H1 (cell line): Measurements from ENCODE around the gene CENPP. TPM values are rescaled to one million over a fixed set of nuclear protein-coding genes. Genes with fewer than 3 reads are reported as not detected.

Experiments used
- CTCF ChIA-PET: fragments of 300-600 bp; sonication (Branson Sonifier 250); formaldehyde crosslinking; loops from one replicate; lab custom pipeline; 2021; ENCODE audit not compliant: partially characterized antibody; lab: Charles Lee
- POLR2A ChIA-PET: fragments of 300-600 bp; sonication (Branson Sonifier 250); formaldehyde crosslinking; loops from one replicate; lab custom pipeline; 2021; ENCODE audit warnings: inconsistent platforms; ENCODE audit not compliant: partially characterized antibody; lab: Charles Lee
- DNase-seq, 2 experiments: peaks; one replicate each; pipeline versions ENCODE4 v3.0.0 to v3.0.0-alpha.2; 2010 to 2022; ENCODE audit warnings: low spot score in 2 of 2, low read depth in 1 of 2, mixed read lengths in 1 of 2
- FAIRE-seq: peaks from 2 replicates; lab custom pipeline; 2011; peaks lifted over from hg19 to GRCh38; lab: Jason Lieb, UNC
- H2AFZ ChIP-seq: 2 replicates; pipeline ENCODE4 v1.8.1; 2012; ENCODE audit warnings: low read length, inconsistent platforms
- H2AK5ac ChIP-seq: 2 replicates; pipeline ENCODE4 v1.6.1; 2013; ENCODE audit warnings: low read depth, low read length
- H2BK120ac ChIP-seq: replicated peaks from 2 replicates; pipeline ENCODE3; 2013; ENCODE audit warnings: low read depth, low read length, inconsistent platforms
- H2BK12ac ChIP-seq: 2 replicates; pipeline ENCODE4 v1.6.1; 2013; ENCODE audit warnings: low read depth, low read length
- H2BK15ac ChIP-seq: 2 replicates; pipeline ENCODE4 v1.6.1; 2013; ENCODE audit warnings: low read length
- H2BK20ac ChIP-seq: 2 replicates; pipeline ENCODE4 v1.6.1; 2013; ENCODE audit warnings: low read length
- H2BK5ac ChIP-seq: 2 replicates; pipeline ENCODE4 v1.6.1; 2013; ENCODE audit warnings: low read depth, low read length
- H3K14ac ChIP-seq: 2 replicates; pipeline ENCODE4 v1.6.1; 2013; ENCODE audit warnings: inconsistent platforms; ENCODE audit not compliant: insufficient read length
- H3K18ac ChIP-seq: 2 replicates; pipeline ENCODE4 v1.6.1; 2013; ENCODE audit warnings: low read length; ENCODE audit errors: extremely low read depth
- H3K23ac ChIP-seq: 2 replicates; pipeline ENCODE4 v1.6.1; 2013; ENCODE audit warnings: inconsistent platforms; ENCODE audit not compliant: insufficient read length
- H3K23me2 ChIP-seq: 2 replicates; pipeline ENCODE4 v1.6.1; 2013; ENCODE audit warnings: low read depth, low read length
- H3K27ac ChIP-seq: 2 replicates; pipeline ENCODE4 v1.6.1; 2011; ENCODE audit warnings: low read depth, low read length, inconsistent platforms
- H3K27me3 ChIP-seq, 4 experiments: replicated peaks in 1 of 4; 1 replicate in 1 of 4; 2 replicates in 3 of 4; pipeline versions ENCODE4 v1.6.1 to v1.8.1; 2011 to 2013; ENCODE audit warnings: low read length in 3 of 4, mild to moderate bottlenecking in 3 of 4, inconsistent platforms in 2 of 4, mixed read lengths in 2 of 4, moderate library complexity in 1 of 4; ENCODE audit not compliant: control insufficient read depth in 3 of 4, insufficient read depth in 3 of 4; ENCODE audit errors: extremely low read depth in 1 of 4
- H3K36me3 ChIP-seq, 4 experiments: 2 replicates each; pipeline versions ENCODE4 v1.6.1 to v1.8.1; 2011 to 2013; ENCODE audit warnings: mild to moderate bottlenecking in 4 of 4, low read length in 3 of 4, moderate library complexity in 2 of 4, control low read depth in 1 of 4, inconsistent platforms in 1 of 4; ENCODE audit not compliant: insufficient read depth in 4 of 4, control insufficient read depth in 2 of 4
- H3K4ac ChIP-seq: replicated peaks from 2 replicates; pipeline ENCODE3; 2013; ENCODE audit warnings: low read length, low read depth, mixed read lengths, inconsistent platforms; ENCODE audit not compliant: insufficient read length
- H3K4me1 ChIP-seq, 4 experiments: replicated peaks in 1 of 4; 1 replicate in 1 of 4; 2 replicates in 3 of 4; pipeline versions ENCODE4 v1.6.1 to v1.8.1; 2011 to 2013; ENCODE audit warnings: low read length in 3 of 4, inconsistent platforms in 2 of 4, mixed read lengths in 1 of 4; ENCODE audit not compliant: insufficient read depth in 4 of 4, control insufficient read depth in 3 of 4
- H3K4me2 ChIP-seq, 2 experiments: 2 replicates each; pipeline versions ENCODE4 v1.6.1 to v1.8.1; 2011 to 2013; ENCODE audit warnings: low read depth in 2 of 2, low read length in 2 of 2, control low read depth in 1 of 2, inconsistent platforms in 1 of 2, mild to moderate bottlenecking in 1 of 2; ENCODE audit not compliant: insufficient read depth in 1 of 2
- H3K4me3 ChIP-seq, 4 experiments: fragments of 200-600, 300-600 bp in 1 of 4; sonication (generic), shearing (Covaris generic), sonication (Bioruptor Twin) in 1 of 4; 2 replicates each; pipeline versions ENCODE4 v1.5.1 to v1.8.1; 2011 to 2016; ENCODE audit warnings: low read length in 4 of 4, low read depth in 3 of 4, control low read depth in 2 of 4, inconsistent platforms in 2 of 4, mild to moderate bottlenecking in 2 of 4, mixed read lengths in 1 of 4, moderate library complexity in 1 of 4; ENCODE audit not compliant: insufficient read depth in 2 of 4; ENCODE audit errors: extremely low read depth in 1 of 4
- H3K56ac ChIP-seq: replicated peaks from 2 replicates; pipeline ENCODE3; 2013; ENCODE audit warnings: low read depth, mild to moderate bottlenecking, mixed read lengths, low read length, inconsistent platforms; ENCODE audit not compliant: insufficient read length
- H3K79me1 ChIP-seq: 2 replicates; pipeline ENCODE4 v1.6.1; 2013; ENCODE audit warnings: low read depth, low read length, control low read depth
- H3K79me2 ChIP-seq, 2 experiments: 2 replicates each; pipeline versions ENCODE4 v1.6.1 to v1.8.1; 2012 to 2013; ENCODE audit warnings: low read length in 2 of 2, mild to moderate bottlenecking in 2 of 2, inconsistent platforms in 1 of 2; ENCODE audit not compliant: insufficient read depth in 2 of 2, control insufficient read depth in 1 of 2
- H3K9ac ChIP-seq, 4 experiments: replicated peaks in 1 of 4; 1 replicate in 1 of 4; 2 replicates in 3 of 4; pipeline versions ENCODE4 v1.6.1 to v1.8.1; 2011 to 2013; ENCODE audit warnings: low read depth in 3 of 4, low read length in 3 of 4, control low read depth in 2 of 4, mild to moderate bottlenecking in 2 of 4, moderate library complexity in 2 of 4, inconsistent platforms in 1 of 4; ENCODE audit errors: extremely low read depth in 1 of 4
- H3K9me3 ChIP-seq, 2 experiments: 2 replicates each; pipeline versions ENCODE4 v1.6.1 to v1.8.1; 2012 to 2013; ENCODE audit warnings: mild to moderate bottlenecking in 2 of 2, moderate library complexity in 2 of 2, control low read depth in 1 of 2, inconsistent platforms in 1 of 2, low read depth in 1 of 2, low read length in 1 of 2, mixed read lengths in 1 of 2; ENCODE audit not compliant: insufficient read depth in 2 of 2
- H4K20me1 ChIP-seq, 2 experiments: replicated peaks in 1 of 2; 2 replicates each; pipeline versions ENCODE3 to v1.8.1; 2011 to 2013; ENCODE audit warnings: inconsistent platforms in 2 of 2, low read length in 2 of 2, mild to moderate bottlenecking in 1 of 2; ENCODE audit not compliant: insufficient read depth in 2 of 2, control insufficient read depth in 1 of 2
- H4K5ac ChIP-seq: 2 replicates; pipeline ENCODE4 v1.6.1; 2013; ENCODE audit warnings: low read length, low read depth, mixed read lengths, inconsistent platforms; ENCODE audit not compliant: insufficient read length
- H4K8ac ChIP-seq: 2 replicates; pipeline ENCODE4 v1.8.0; 2013; ENCODE audit warnings: mild to moderate bottlenecking, moderate library complexity, low read length, inconsistent platforms; ENCODE audit not compliant: insufficient read depth; ENCODE audit errors: extremely low read depth
- H4K91ac ChIP-seq: replicated peaks from 2 replicates; pipeline ENCODE3; 2013; ENCODE audit warnings: low read length, mixed read lengths, inconsistent platforms; ENCODE audit not compliant: insufficient read length
- ATF2 ChIP-seq: IDR thresholded peaks from 2 replicates; pipeline ENCODE4 v1.6.1; 2012; ENCODE audit warnings: low read length, inconsistent platforms
- CTCF ChIP-seq, 3 experiments: IDR thresholded peaks; 1 replicate in 2 of 3; 2 replicates in 1 of 3; pipeline versions ENCODE4 v1.5.1 to v1.6.1; 2011; ENCODE audit warnings: low read length in 3 of 3, mild to moderate bottlenecking in 3 of 3, inconsistent platforms in 2 of 3, low read depth in 1 of 3, moderate library complexity in 1 of 3; ENCODE audit not compliant: insufficient read depth in 1 of 3; ENCODE audit errors: control extremely low read depth in 1 of 3
- FOSL1 ChIP-seq: IDR thresholded peaks from 2 replicates; pipeline ENCODE4 v1.6.1; 2011; ENCODE audit warnings: mild to moderate bottlenecking, low read depth, low read length, moderate library complexity; ENCODE audit not compliant: insufficient read depth
- USF2 ChIP-seq: IDR thresholded peaks from 2 replicates; pipeline ENCODE4 v1.6.1; 2011; ENCODE audit warnings: low read length, improper control_type of control experiment
- WGBS, 2 experiments: shearing (Covaris generic) in 1 of 2; methylation state at CpG; one replicate each; pipeline versions ENCODE4 v1.1.6 to v1.1.7; 2013 to 2015; ENCODE audit warnings: low lambda C conversion rate in 2 of 2, mixed read lengths in 2 of 2, inconsistent platforms in 1 of 2, low coverage in 1 of 2, missing lambda C conversion rate in 1 of 2; ENCODE audit not compliant: insufficient replicate concordance in 2 of 2, insufficient coverage in 1 of 2, insufficient read length in 1 of 2; ENCODE audit errors: extremely low coverage in 1 of 2, missing lambda C conversion rate in 1 of 2; 5-methylcytosine and 5-hydroxymethylcytosine counted together
- polyA plus RNA-seq, 7 experiments: library from polyadenylated mRNA; depleted of rRNA in 3 of 7; stranded (reverse) in 5 of 7; unstranded in 2 of 7; fragments of >200 nt in 5 of 7; fragments of 200-250 nt in 2 of 7; gene quantifications; 1 replicate in 5 of 7; 2 replicates in 1 of 7; 4 replicates in 1 of 7; pipeline versions ENCODE4 v1.2.1 to v1.2.3, GENCODE V29; 2011 to 2013; ENCODE audit warnings: missing spikeins in 2 of 7, mixed read lengths in 2 of 7
- total RNA-seq: library from RNA; stranded (reverse); fragmentation: NEBNext Ultra II Directional; extraction: Animal tissue kit (Norgen Biotek cat#: 25700); gene quantifications from 2 replicates; pipeline ENCODE4 v1.2.1, GENCODE V29; 2021

The CENPP gene
- total and polyA plus RNA-seq, 2 of the 8 experiments (the other 6 are each of a cell fraction or from before 2014, with no cell fraction given), result 2.7 to 10.8 TPM

- no peaks in the 10 kb centered on the region for H3K4me1 ChIP-seq
- H2BK5ac ChIP-seq, result no peak overlapping the region
- no peak overlapping the region for H3K9ac ChIP-seq
- peaks cover 45 to 97% (median 73%) of the 10 kb centered on the region in 4 experiments for H3K36me3 ChIP-seq
- no peak overlapping the region for H3K14ac ChIP-seq
- H4K20me1 ChIP-seq, result peaks cover 0 to 11% of the 10 kb centered on the region in 2 experiments
- no peaks in the 10 kb centered on the region for H3K23me2 ChIP-seq
- no peak for DNase-seq
- H2BK120ac ChIP-seq, result no peak overlapping the region
- no peaks in the 10 kb centered on the region for H3K27me3 ChIP-seq
- H2BK12ac ChIP-seq, result no peak overlapping the region
- CTCF ChIA-PET, result interaction anchor here (0.8 to 1.4 kb wide), 5 partner anchors 9 to 102 kb away, joined by 3 to 4 read pairs (median 3); no protein-coding TSS in a partner anchor
- no peak overlapping the region for H4K91ac ChIP-seq
- H3K9me3 ChIP-seq, result no peaks in the 10 kb centered on the region
- no peak overlapping the region for H4K8ac ChIP-seq
- no peak overlapping the region for H2BK15ac ChIP-seq
- H3K18ac ChIP-seq, result no peak overlapping the region
- TF ChIP-seq FOSL1, result no peak
- no peak for TF ChIP-seq ATF2
- no peak for TF ChIP-seq CTCF (IDR thresholded peaks at IDR 0.05; ENCODE audit: control extremely low read depth in 1 of 3, insufficient read depth in 1 of 3, low read depth in 1 of 3, low read length in 3 of 3)
- no peak for TF ChIP-seq USF2
- TF ChIP-seq, all 59 proteins: peak for 0
- Histone ChIP-seq H3K4me2 (no peak overlapping the region), H3K4me3 (no peak overlapping the region), H3K23ac (no peak overlapping the region), H3K79me1 (peaks cover 2% of the 10 kb centered on the region), H4K5ac (no peak overlapping the region), H3K79me2 (peaks cover 0 to 11% of the 10 kb centered on the region in 2 experiments; a peak in 2 of 4 replicates), H3K4ac (no peak overlapping the region), H3K27ac (no peak overlapping the region), H3K56ac (no peak overlapping the region), H2AK5ac (no peak overlapping the region), H2BK20ac (no peak overlapping the region), H2AFZ (no peak overlapping the region)
- 92% methylated on average over 2 of the region's 2 CpGs; no CpG with 5 or more reads in 1 of the 2 experiments for WGBS, 2 experiments
- POLR2A ChIA-PET, result interaction anchor here (0.6 to 7.2 kb wide), 15 partner anchors 10 to 164 kb away, joined by 3 to 87 read pairs (median 6); partner anchors contain the start of gene IARS1
- no peak for FAIRE-seq
These were observed 47.6 kb upstream of the CENPP start for GRCh38 chr9:92278110-92278509.
